Brain microvascular endothelial cell (primary cell): ENCODE data around the gene EP400.

Experiments
- DNase-seq: peaks from one replicate; pipeline ENCODE4 v3.0.0-alpha.2; 2020
- H3K27ac ChIP-seq: fragments of 250-450 bp; sonication (Bioruptor Pico); 2 replicates; pipeline ENCODE4 v1.5.1; 2020; ENCODE audit warnings: mild to moderate bottlenecking, moderate library complexity
- H3K27me3 ChIP-seq: fragments of 250-450 bp; sonication (Bioruptor Pico); replicated peaks from 2 replicates; pipeline ENCODE4 v1.5.1; 2020; ENCODE audit warnings: mild to moderate bottlenecking
- H3K36me3 ChIP-seq: fragments of 250-450 bp; sonication (Bioruptor Pico); replicated peaks from 2 replicates; pipeline ENCODE4 v1.5.1; 2020; ENCODE audit warnings: mild to moderate bottlenecking
- H3K4me3 ChIP-seq: 2 replicates; pipeline ENCODE4 v1.5.1; 2011; ENCODE audit warnings: low read depth, mild to moderate bottlenecking, control low read depth, low read length, moderate library complexity
- CTCF ChIP-seq: IDR thresholded peaks from 2 replicates; pipeline ENCODE4 v1.5.1; 2011; ENCODE audit warnings: low read depth, mild to moderate bottlenecking, moderate library complexity, low read length, control low read depth, inconsistent platforms; ENCODE audit errors: missing control alignments
- in situ Hi-C: cut with HindIII; loops from 2 replicates; pipeline ENCODE4 v1.10.0; 2017; ENCODE audit warnings: low sequenced_read_pairs, low pct_ligation_motif_present

Gene EP400

DNA sequence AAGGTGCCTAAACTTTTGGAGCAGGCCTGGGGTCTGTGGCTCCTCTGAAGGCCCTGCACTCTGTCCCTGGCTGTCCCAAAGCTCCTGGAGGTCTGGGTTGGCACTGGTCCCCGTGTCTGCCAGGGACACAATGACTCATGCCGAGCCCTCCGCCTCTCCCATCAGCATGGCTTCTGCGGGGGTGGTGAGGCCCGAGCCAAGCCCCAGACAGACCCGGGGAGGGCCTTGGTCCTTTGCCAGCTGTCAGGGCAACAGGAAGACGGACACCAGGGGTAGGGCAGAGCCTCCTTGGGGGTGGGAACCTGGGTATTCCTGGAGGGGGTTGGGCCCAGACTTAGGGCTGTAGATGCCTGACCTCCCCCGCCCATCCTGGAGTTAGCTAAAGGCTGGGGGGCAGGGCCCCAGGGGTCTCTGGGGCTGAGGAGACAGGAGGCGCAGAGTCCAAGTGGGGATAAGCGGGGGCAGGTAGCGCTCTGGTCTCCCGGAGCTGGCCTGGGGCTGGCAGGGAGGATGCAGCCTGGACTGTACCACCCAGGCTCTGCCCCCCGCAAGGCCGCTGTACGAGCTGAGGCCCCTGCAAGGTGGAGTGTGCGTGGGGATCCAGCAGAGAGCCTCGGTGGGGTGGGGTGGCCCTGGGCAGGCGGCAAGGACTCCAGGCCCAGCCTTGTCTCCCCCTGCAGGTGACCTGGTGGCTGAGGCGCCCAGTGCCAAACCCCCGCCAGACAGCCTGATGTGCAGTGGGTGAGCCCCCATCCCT is 37.0 kb upstream of the EP400 start:
- no peak overlapping the region for H3K4me3 ChIP-seq
- no peak overlapping the region for H3K27ac ChIP-seq
- H3K36me3 ChIP-seq: peaks cover 65% of the 10 kb centered on the region
- H3K27me3 ChIP-seq: no peaks in the 10 kb centered on the region
- peak; percentile 81 for DNase-seq
- in situ Hi-C loops: no loop called here
- TF ChIP-seq CTCF: peak; percentile 22

DNA sequence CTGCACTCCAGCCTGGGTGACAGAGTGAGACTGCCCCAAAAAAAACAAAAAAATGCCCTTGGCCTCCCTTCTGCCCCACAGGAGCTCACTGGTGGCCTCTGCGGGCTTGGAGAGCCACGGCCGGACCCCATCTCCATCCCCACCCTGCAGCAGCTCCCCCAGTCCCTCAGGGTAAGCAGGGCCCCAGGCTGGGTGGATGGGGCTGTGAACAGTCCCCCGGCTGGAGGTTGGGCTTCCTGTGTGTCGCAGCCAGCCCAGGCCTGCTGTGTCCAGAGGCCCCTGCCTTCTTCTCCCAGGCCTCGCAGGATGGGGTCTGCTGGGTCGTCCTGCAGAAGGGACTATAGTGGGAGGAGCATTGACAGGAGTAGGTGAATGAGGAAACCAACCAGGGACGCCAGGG is 36.1 kb upstream of the EP400 start:
- in situ Hi-C loops: no loop called here
- Histone ChIP-seq H3K36me3 (peaks cover 61% of the 10 kb centered on the region), H3K27me3 (no peaks in the 10 kb centered on the region), H3K27ac (no peak overlapping the region), H3K4me3 (no peak overlapping the region)
- no peak for TF ChIP-seq CTCF
- no peak for DNase-seq

DNA sequence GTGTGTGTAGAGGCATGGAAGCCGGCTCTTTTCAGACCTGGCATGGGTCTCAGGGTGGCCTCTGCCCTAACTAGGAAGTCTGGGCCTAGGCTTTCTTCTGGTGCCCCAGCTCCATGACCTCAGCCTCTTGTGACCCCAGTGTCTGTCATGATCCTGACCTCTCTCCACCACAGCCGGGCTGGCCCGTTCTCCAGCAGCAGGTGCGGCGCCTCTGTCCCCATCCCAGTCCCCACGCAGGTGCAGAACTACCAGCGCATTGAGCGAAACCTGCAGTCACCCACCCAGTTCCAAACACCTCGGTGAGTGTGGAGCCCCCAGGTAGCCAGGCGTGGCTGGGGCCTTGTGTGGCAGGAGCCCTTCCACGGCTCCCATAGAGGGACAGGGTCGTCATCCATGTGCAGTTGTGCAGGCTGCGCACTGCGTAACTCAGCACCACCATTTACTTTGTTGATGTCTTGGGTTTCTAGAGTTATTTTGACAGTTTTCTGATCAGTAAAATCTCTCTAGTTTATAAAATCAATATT is 35.5 kb upstream of the EP400 start:
- TF ChIP-seq CTCF: no peak
- in situ Hi-C loops: no loop called here
- Histone ChIP-seq H3K36me3 (peaks cover 56% of the 10 kb centered on the region), H3K4me3 (no peak overlapping the region), H3K27ac (no peak overlapping the region), H3K27me3 (no peaks in the 10 kb centered on the region)
- DNase-seq: no peak

DNA sequence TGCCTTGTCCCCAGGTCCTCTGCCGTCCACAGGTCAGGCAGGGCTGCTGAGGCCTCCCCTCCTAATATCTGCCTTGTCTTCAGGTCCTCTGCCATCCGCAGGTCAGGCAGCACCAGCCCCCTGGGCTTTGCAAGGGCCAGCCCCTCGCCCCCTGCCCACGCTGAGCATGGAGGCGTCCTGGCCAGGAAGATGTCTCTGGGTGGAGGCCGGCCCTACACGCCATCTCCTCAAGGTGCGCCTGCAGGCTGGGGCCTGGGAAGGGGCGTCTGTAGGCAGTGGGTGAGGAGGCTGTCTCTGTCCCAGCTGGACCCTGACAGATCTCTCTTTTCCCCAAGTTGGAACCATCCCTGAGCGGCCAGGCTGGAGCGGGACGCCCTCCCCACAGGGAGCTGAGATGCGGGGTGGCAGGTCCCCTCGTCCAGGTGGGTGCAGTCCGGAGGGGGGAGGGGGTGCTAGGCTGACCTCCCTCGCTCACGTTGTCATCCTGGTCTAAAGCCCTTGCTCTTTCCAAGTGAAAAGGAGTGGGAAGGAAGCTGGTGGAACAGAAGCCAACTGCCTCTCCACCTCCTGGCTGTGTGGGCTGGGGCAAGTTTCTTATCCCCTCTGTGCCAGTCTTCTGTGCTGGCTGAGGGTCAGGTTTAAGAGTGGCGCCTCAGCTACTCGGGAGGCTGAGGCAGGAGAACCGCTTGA is 34.6 kb upstream of the EP400 start:
- Histone ChIP-seq H3K27me3 (no peaks in the 10 kb centered on the region), H3K27ac (no peak overlapping the region), H3K36me3 (peaks cover 52% of the 10 kb centered on the region), H3K4me3 (no peak overlapping the region)
- TF ChIP-seq CTCF: no peak
- DNase-seq: no peak
- in situ Hi-C loops: no loop called here

GRCh38 chr12:131915823-131916222 is 33.9 kb upstream of the EP400 start:
- TF ChIP-seq CTCF: no peak
- in situ Hi-C loops: no loop called here
- no peak for DNase-seq
- H3K36me3 ChIP-seq: peaks cover 47% of the 10 kb centered on the region
- H3K27ac ChIP-seq: no peak overlapping the region
- no peak overlapping the region for H3K4me3 ChIP-seq
- no peaks in the 10 kb centered on the region for H3K27me3 ChIP-seq
